Kidney glomerular epithelial cell (primary cell): ENCODE data around the gene KRTAP6-2.

ENCODE experiments used
- DNase-seq: peaks from one replicate; lab custom pipeline; 2025; lab: John Stamatoyannopoulos, UW

Gene KRTAP6-2

GRCh38 chr21:30598802-30599201 lies at the start of gene KRTAP6-2:
Gene KRTAP6-2, minus strand, starts transcription at chr21:30598902. Its CDS starts 28 bp downstream, at chr21:30598874.
- no peak for DNase-seq

GRCh38 chr21:30646904-30647414 lies 48.3 kb upstream of the KRTAP6-2 start:
- DNase-seq = no peak

- no peak for DNase-seq
Measured at GRCh38 chr21:30642564-30642963, 43.9 kb upstream of the KRTAP6-2 start, which contains the start of gene KRTAP20-3. Gene KRTAP20-3, plus strand, starts transcription at chr21:30642864.

- no peak for DNase-seq
Measured at GRCh38 chr21:30638686-30639085, 40.0 kb upstream of the KRTAP6-2 start.

GRCh38 chr21:30634906-30635305 lies 36.2 kb upstream of the KRTAP6-2 start, which contains the start of gene KRTAP20-2:
Gene KRTAP20-2, plus strand, starts transcription at chr21:30635206. Its CDS starts 58 bp downstream, at chr21:30635264.
- DNase-seq = no peak

DNA sequence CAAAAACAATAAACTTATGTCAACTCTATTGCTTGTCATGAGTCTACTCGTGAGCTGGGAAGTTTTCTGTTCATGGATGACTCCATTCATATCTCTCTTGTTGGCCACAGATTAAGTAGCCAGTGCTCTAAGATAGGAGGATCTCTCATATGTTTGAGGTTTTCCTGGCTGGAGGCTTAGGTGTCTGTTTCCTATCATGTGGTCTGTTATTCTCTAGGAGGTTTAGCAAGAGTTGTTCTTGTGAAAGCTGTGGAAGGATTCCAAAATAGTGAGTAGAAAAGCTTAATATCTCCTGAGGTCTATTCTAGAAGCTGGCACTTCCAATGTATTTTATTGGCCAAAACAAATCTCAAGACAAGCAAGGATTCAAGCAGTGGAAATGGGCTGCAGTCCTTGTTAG lies 30.5 kb upstream of the KRTAP6-2 start:
- DNase-seq = no peak

DNA sequence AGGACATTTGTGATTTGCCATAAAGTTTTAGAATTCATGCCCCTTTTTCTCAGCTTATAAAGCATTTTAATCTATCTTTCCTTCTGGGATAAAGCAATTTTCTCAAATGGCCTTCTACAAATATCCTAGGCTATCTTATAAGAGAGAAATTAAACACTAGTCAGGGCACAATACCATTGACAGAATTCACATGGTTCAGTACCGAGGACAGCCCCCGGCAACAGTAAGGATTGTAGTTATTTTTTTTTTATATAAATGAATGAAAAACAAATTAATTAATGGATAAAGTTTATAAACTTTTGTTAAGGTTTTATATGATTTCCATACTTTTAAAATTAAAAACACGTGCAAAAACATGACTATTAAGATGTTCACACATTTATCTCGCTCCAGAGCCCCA lies 29.4 kb upstream of the KRTAP6-2 start:
- no peak for DNase-seq

- no peak for DNase-seq
Measured at GRCh38 chr21:30625449-30626165, 26.9 kb upstream of the KRTAP6-2 start.

- DNase-seq = no peak
Measured at GRCh38 chr21:30623362-30623761, 24.7 kb upstream of the KRTAP6-2 start.

GRCh38 chr21:30620522-30620921 lies 21.8 kb upstream of the KRTAP6-2 start, which contains the start of gene KRTAP20-4:
Gene KRTAP20-4, plus strand, starts transcription at chr21:30620627.
- DNase-seq = no peak

GRCh38 chr21:30620080-30620479 lies 21.4 kb upstream of the KRTAP6-2 start:
- no peak for DNase-seq

DNA sequence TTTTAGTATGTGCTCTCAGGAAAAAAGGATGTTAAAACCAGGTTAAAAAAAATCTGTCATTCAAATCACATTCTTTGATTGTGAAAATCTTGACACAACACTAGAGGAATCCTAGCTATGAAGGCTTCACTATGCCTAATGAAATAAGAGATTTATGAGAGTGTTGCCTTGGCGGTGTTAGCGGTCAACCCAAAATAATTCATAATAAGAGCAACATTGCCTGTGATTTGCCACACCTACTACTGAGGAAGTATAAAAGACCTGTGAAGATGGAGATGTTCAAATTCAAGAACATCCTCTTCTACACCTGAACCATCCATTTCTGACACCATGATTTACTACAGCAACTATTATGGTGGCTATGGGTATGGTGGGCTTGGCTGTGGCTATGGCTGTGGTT lies 17.4 kb upstream of the KRTAP6-2 start, which contains the start of gene KRTAP20-1:
KRTAP20-1 (plus strand) TSS at position 301 of the 400 bp plus-strand sequence; CDS start at position 331, 30 bp downstream.
- no peak for DNase-seq

GRCh38 chr21:30615199-30615598 lies 16.5 kb upstream of the KRTAP6-2 start:
- DNase-seq = no peak

GRCh38 chr21:30613836-30614235 lies 15.1 kb upstream of the KRTAP6-2 start, which contains the start of gene KRTAP6-1:
Gene KRTAP6-1, minus strand, starts transcription at chr21:30613930. Its CDS starts 26 bp downstream, at chr21:30613904.
- no peak for DNase-seq

- DNase-seq = no peak
Measured at GRCh38 chr21:30612132-30612531, 13.4 kb upstream of the KRTAP6-2 start.

GRCh38 chr21:30605968-30606367 lies 7.3 kb upstream of the KRTAP6-2 start:
- no peak for DNase-seq

DNA sequence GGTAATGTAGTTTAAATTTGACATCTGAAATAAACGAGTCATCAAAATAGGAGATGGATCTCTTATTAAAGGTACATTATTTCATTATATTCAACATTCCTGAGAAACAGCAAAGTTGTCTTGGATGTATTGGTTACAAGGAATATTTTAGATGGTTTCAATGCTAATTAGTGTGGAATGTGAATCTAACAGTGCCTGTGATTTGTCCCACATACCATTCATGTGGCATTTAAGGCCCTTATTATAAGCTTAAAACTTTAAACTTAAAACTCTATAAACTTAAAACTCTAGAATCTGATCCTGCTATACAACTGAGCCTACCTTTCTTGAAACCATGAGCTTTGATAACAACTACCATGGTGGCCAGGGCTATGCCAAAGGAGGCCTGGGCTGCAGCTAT lies 2.1 kb upstream of the KRTAP6-2 start, which contains the start of gene KRTAP22-1:
KRTAP22-1 (plus strand) TSS at position 301 of the 400 bp plus-strand sequence.
- DNase-seq = no peak

GRCh38 chr21:30592140-30592539 lies 6.6 kb downstream of the KRTAP6-2 start, which contains the start of gene KRTAP6-3:
Gene KRTAP6-3, plus strand, starts transcription at chr21:30592440. Its CDS starts 6 bp downstream, at chr21:30592446.
- no peak for DNase-seq

- DNase-seq = no peak
Measured at GRCh38 chr21:30590297-30590696, 8.4 kb downstream of the KRTAP6-2 start, which contains the start of gene KRTAP22-2. Gene KRTAP22-2, minus strand, starts transcription at chr21:30590397.

DNA sequence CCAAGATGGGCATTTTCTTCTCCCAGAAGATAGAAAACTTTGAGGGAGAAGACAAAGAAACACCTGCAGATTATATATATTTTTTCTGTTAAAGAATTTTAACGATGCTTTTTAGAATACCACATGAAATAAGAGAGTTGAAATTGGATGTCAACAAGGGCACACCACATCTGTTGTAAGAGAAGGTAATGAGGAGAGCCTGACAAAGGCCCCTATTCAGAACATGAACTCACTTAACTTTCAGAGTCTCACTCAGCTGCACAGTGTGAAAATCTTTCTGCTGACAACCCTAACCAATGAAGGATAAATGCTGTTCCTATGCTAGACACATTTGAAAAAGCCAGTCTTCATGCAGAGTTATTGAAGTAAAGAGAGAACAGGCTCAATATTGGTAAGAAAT lies 15.8 kb downstream of the KRTAP6-2 start:
- no peak for DNase-seq

DNA sequence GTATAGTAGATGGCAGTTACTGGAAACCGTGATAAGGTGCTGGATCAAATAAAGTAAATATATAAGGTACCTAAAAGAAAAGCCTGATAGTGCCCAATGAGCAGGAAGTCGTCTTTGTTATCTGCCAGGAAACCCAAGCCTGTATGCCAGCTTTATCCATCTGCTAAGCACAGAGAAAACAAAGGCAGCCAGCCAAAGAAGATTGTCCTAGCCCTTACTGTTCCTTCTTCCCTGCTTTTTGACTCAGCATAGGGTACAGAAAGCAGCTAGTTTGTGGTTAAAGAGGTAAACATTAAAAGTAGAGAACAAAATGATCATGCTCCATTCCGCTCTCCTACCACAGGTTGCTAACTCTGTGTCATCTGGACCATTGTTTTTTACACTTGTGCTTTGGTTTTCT lies 18.6 kb downstream of the KRTAP6-2 start:
- DNase-seq = no peak

DNA sequence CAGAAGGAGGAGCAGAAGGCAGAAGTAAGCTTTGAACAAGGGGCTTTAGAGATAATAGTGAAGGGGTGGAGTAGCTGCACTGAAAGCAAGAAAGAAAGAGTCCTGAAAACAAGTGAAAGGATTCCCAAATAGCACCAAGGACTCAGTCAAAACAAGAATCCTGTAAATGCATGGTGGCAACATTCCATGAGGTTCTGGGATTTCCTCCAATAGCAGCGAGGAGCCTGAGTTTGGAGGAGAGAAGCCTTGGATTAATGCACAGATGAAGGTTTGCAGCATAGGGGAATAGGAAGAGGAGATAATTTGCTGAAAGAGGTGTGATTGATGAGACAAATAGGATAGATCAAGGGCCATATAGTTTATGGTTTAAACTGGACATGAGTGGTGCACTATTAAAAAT lies 19.4 kb downstream of the KRTAP6-2 start:
- DNase-seq = no peak

- DNase-seq = no peak
Measured at GRCh38 chr21:30577766-30578165, 20.9 kb downstream of the KRTAP6-2 start.
